ENCODE measurements around the gene ASIC3. TPM values are rescaled to one million over a fixed set of nuclear protein-coding genes. Genes with fewer than 3 reads are reported as not detected.

The ASIC3 gene
- total and polyA plus RNA-seq, 2 of the 8 experiments (the other 6 are each of a cell fraction or from before 2014, with no cell fraction given): 1.6 to 1.9 TPM

GRCh38 chr7:151012031-151012692 is 36.2 kb upstream of the ASIC3 start:
- Histone ChIP-seq H3K4me3 (ENCODE audit: extremely low read depth in 1 of 4, insufficient read depth in 2 of 4, low read depth in 3 of 4, low read length in 4 of 4) (no peak overlapping the region), H3K4me2 (ENCODE audit: insufficient read depth in 1 of 2, low read depth in 2 of 2, low read length in 2 of 2) (no peak overlapping the region; a peak in 1 of 4 replicates), H3K79me1 (ENCODE audit: low read depth, low read length) (no peaks in the 10 kb centered on the region; the same call in 1 of the 2 replicates), H3K27ac (ENCODE audit: low read depth, low read length) (no peak overlapping the region), H3K9me3 (ENCODE audit: insufficient read depth in 2 of 2, low read depth in 1 of 2, low read length in 1 of 2) (no peaks in the 10 kb centered on the region), H3K4me1 (replicated peaks in 1 of 4; ENCODE audit: control insufficient read depth in 3 of 4, insufficient read depth in 4 of 4, low read length in 3 of 4) (peaks cover 0 to 31% (median 24%) of the 10 kb centered on the region in 4 experiments; a peak in 6 of 7 replicates), H3K14ac (ENCODE audit: insufficient read length) (no peak overlapping the region), H3K56ac (replicated peaks; ENCODE audit: insufficient read length, low read depth, low read length) (no peak overlapping the region), H4K91ac (replicated peaks; ENCODE audit: insufficient read length, low read length) (no peak overlapping the region), H2AFZ (ENCODE audit: low read length) (no peak overlapping the region), H2BK20ac (ENCODE audit: low read length) (no peak overlapping the region), H2AK5ac (ENCODE audit: low read depth, low read length) (no peak overlapping the region), H3K79me2 (ENCODE audit: control insufficient read depth in 1 of 2, insufficient read depth in 2 of 2, low read length in 2 of 2) (no peaks in the 10 kb centered on the region), H3K18ac (ENCODE audit: extremely low read depth, low read length) (no peak overlapping the region), H3K9ac (replicated peaks in 1 of 4; ENCODE audit: extremely low read depth in 1 of 4, low read depth in 3 of 4, low read length in 3 of 4) (no peak overlapping the region), H2BK12ac (ENCODE audit: low read depth, low read length) (no peak overlapping the region), H4K5ac (ENCODE audit: insufficient read length, low read depth, low read length) (no peak overlapping the region), H3K23ac (ENCODE audit: insufficient read length) (no peak overlapping the region), H3K36me3 (ENCODE audit: control insufficient read depth in 2 of 4, insufficient read depth in 4 of 4, low read length in 3 of 4) (no peaks in the 10 kb centered on the region), H3K4ac (replicated peaks; ENCODE audit: insufficient read length, low read depth, low read length) (no peak overlapping the region), H3K23me2 (ENCODE audit: low read depth, low read length) (no peaks in the 10 kb centered on the region; the same call in 1 of the 2 replicates), H4K20me1 (replicated peaks in 1 of 2; ENCODE audit: control insufficient read depth in 1 of 2, insufficient read depth in 2 of 2, low read length in 2 of 2) (no peaks in the 10 kb centered on the region), H2BK5ac (ENCODE audit: low read depth, low read length) (no peak overlapping the region), H3K27me3 (replicated peaks in 1 of 4; ENCODE audit: control insufficient read depth in 3 of 4, extremely low read depth in 1 of 4, insufficient read depth in 3 of 4, low read length in 3 of 4) (peaks cover 0 to 8% (median 5%) of the 10 kb centered on the region in 4 experiments; a peak in 6 of 7 replicates), H2BK120ac (replicated peaks; ENCODE audit: low read depth, low read length) (no peak overlapping the region), H2BK15ac (ENCODE audit: low read length) (no peak overlapping the region; the same call in 1 of the 2 replicates), H4K8ac (ENCODE audit: extremely low read depth, insufficient read depth, low read length) (no peak overlapping the region)
- 86% methylated on average over 6 of the region's 6 CpGs; no CpG with 5 or more reads in 1 of the 2 experiments for WGBS, 2 experiments (ENCODE audit: extremely low coverage in 1 of 2, insufficient coverage in 1 of 2, insufficient read length in 1 of 2, insufficient replicate concordance in 2 of 2, low coverage in 1 of 2, low lambda C conversion rate in 2 of 2, missing lambda C conversion rate in 1 of 2)
- no peak for TF ChIP-seq SIRT6 (IDR thresholded peaks at IDR 0.05; ENCODE audit: low read length)
- TF ChIP-seq MAFK (IDR thresholded peaks at IDR 0.05; ENCODE audit: low read depth, low read length): no peak
- TF ChIP-seq KDM4A (IDR thresholded peaks at IDR 0.05; ENCODE audit: low read depth, low read length, severe bottlenecking): no peak
- no peak for TF ChIP-seq GABPA (IDR thresholded peaks at IDR 0.05; ENCODE audit: borderline replicate concordance, insufficient read depth, low read length)
- TF ChIP-seq CBX8 (IDR thresholded peaks at IDR 0.05; ENCODE audit: borderline replicate concordance, low read depth, low read length): no peak
- no peak for TF ChIP-seq RAD21 (IDR thresholded peaks at IDR 0.05 in 1 of 2, conservative IDR thresholded peaks at IDR 0.05 in 1 of 2; ENCODE audit: low read depth in 2 of 2, low read length in 2 of 2)
- no peak for TF ChIP-seq NANOG (IDR thresholded peaks at IDR 0.05; ENCODE audit: insufficient read depth, low read depth, low read length, poor library complexity, severe bottlenecking)
- TF ChIP-seq ASH2L (IDR thresholded peaks at IDR 0.05; ENCODE audit: low read length): no peak
- DNase-seq (ENCODE audit: low read depth in 1 of 2, low spot score in 2 of 2) (no peak), FAIRE-seq (no peak)
- CTCF ChIA-PET (ENCODE audit: partially characterized antibody): interaction anchor here (0.8 to 11.5 kb wide), 31 partner anchors 9 to 623 kb away, joined by 3 to 142 read pairs (median 5); partner anchors contain the start of genes ABCB8, ATG9B and NOS3
- POLR2A ChIA-PET (ENCODE audit: partially characterized antibody): interaction anchor here (0.6 to 2.5 kb wide), 5 partner anchors 9 to 65 kb away, joined by 3 to 9 read pairs (median 5); no protein-coding TSS in a partner anchor
